B cell (primary cell): ENCODE data around the gene CKAP2L. TPM values are rescaled to one million over a fixed set of nuclear protein-coding genes. Genes with fewer than 3 reads are reported as not detected.

Experiments used
- ATAC-seq: fragments of 200-7000 bp; cut with Tn5 transposase; one replicate; pipeline ENCODE4 v1.10.0; 2021; ENCODE audit warnings: low read depth, mild to moderate bottlenecking, moderate number of reproducible peaks, moderate library complexity
- CTCF ChIA-PET: fragments of 350-600 bp; sonication (Branson Sonifier 250); formaldehyde crosslinking; loops from one replicate; lab custom pipeline; 2021; ENCODE audit warnings: antibody characterized with exemption, inconsistent platforms; lab: Charles Lee
- POLR2A ChIA-PET: fragments of 350-600 bp; sonication (Branson Sonifier 250); formaldehyde crosslinking; loops from one replicate; lab custom pipeline; 2021; ENCODE audit warnings: antibody characterized with exemption; lab: Charles Lee
- DNase-seq: peaks from one replicate; pipeline ENCODE4 v3.0.0; 2013
- H2AFZ ChIP-seq: 2 replicates; pipeline ENCODE4 v1.6.1; 2012; ENCODE audit warnings: mild to moderate bottlenecking, low read depth, low read length; ENCODE audit not compliant: insufficient read depth, poor library complexity, severe bottlenecking
- H3K27ac ChIP-seq, 2 donors: 1 replicate in 1 of 2; 2 replicates in 1 of 2; pipeline ENCODE4 v1.5.1; 2012 to 2013; ENCODE audit warnings: low read length in 2 of 2, mild to moderate bottlenecking in 2 of 2, moderate library complexity in 1 of 2
- H3K27me3 ChIP-seq, 4 experiments: fragments of 200-600 bp in 1 of 4; sonication (generic) in 1 of 4; replicated peaks in 1 of 4; 1 replicate in 2 of 4; 2 replicates in 2 of 4; pipeline versions ENCODE4 v1.6.1 to v1.7.0; 2013 to 2016; ENCODE audit warnings: low read length in 3 of 4, mild to moderate bottlenecking in 2 of 4, mixed read lengths in 1 of 4, moderate library complexity in 1 of 4; ENCODE audit not compliant: insufficient read depth in 4 of 4, control insufficient read depth in 3 of 4; ENCODE audit errors: control extremely low read depth in 1 of 4
- H3K36me3 ChIP-seq, 2 experiments: replicated peaks in 1 of 2; 1 replicate in 1 of 2; 2 replicates in 1 of 2; pipeline versions ENCODE4 v1.6.1 to v1.7.1; 2013; ENCODE audit warnings: low read length in 1 of 2; ENCODE audit not compliant: insufficient read depth in 2 of 2, control insufficient read depth in 1 of 2; ENCODE audit errors: control extremely low read depth in 1 of 2, extremely low read depth in 1 of 2
- H3K4me1 ChIP-seq, 2 donors: fragments of 200-600 bp in 1 of 2; sonication (generic) in 1 of 2; 1 replicate in 1 of 2; 2 replicates in 1 of 2; pipeline versions ENCODE4 v1.5.1 to v1.6.1; 2013 to 2017; ENCODE audit warnings: low read length in 2 of 2; ENCODE audit not compliant: control insufficient read depth in 2 of 2, insufficient read depth in 2 of 2
- H3K4me2 ChIP-seq: replicated peaks from 2 replicates; pipeline ENCODE3; 2012; ENCODE audit warnings: mild to moderate bottlenecking, low read depth, low read length; ENCODE audit not compliant: poor library complexity, severe bottlenecking
- H3K4me3 ChIP-seq, 5 experiments: fragments of 200-600 bp in 1 of 5; sonication (generic) in 1 of 5; 1 replicate in 3 of 5; 2 replicates in 2 of 5; pipeline versions ENCODE4 v1.5.1 to v1.7.0; 2011 to 2016; ENCODE audit warnings: low read length in 4 of 5, mild to moderate bottlenecking in 4 of 5, low read depth in 2 of 5, control low read depth in 1 of 5, moderate library complexity in 1 of 5; ENCODE audit not compliant: insufficient read depth in 1 of 5; ENCODE audit errors: control extremely low read depth in 1 of 5, extremely low read depth in 1 of 5
- H3K79me2 ChIP-seq: fragments of 200-600 bp; sonication (generic); one replicate; pipeline ENCODE4 v1.6.0; 2016; ENCODE audit warnings: low read length; ENCODE audit not compliant: control insufficient read depth, insufficient read depth
- H3K9ac ChIP-seq: fragments of 200-600 bp; sonication (generic); 2 replicates; pipeline ENCODE4 v1.6.1; 2017; ENCODE audit warnings: mild to moderate bottlenecking, low read length, moderate library complexity
- H3K9me3 ChIP-seq, 3 donors: one replicate each; pipeline versions ENCODE4 v1.6.1 to v1.7.1; 2013; ENCODE audit warnings: low read length in 2 of 3; ENCODE audit not compliant: control insufficient read depth in 2 of 3, insufficient read depth in 1 of 3; ENCODE audit errors: control extremely low read depth in 1 of 3
- H4K20me1 ChIP-seq: 2 replicates; pipeline ENCODE4 v1.6.0; 2012; ENCODE audit warnings: mild to moderate bottlenecking, low read length; ENCODE audit not compliant: insufficient read depth, control insufficient read depth, poor library complexity, severe bottlenecking
- H3K27ac Mint-ChIP-seq: one replicate; pipeline ENCODE4 v1.8.0; 2021; ENCODE audit warnings: mixed read lengths
- H3K27me3 Mint-ChIP-seq: one replicate; pipeline ENCODE4 v1.8.0; 2021; ENCODE audit warnings: mixed read lengths
- H3K4me1 Mint-ChIP-seq: one replicate; pipeline ENCODE4 v1.8.0; 2021; ENCODE audit warnings: mixed read lengths
- H3K4me3 Mint-ChIP-seq: one replicate; pipeline ENCODE4 v1.8.0; 2021; ENCODE audit warnings: mixed read lengths
- H3K9me3 Mint-ChIP-seq: one replicate; pipeline ENCODE4 v1.8.0; 2022; ENCODE audit warnings: mixed read lengths; ENCODE audit not compliant: insufficient read depth
- CTCF ChIP-seq: fragments of 200-600 bp; IDR thresholded peaks from one replicate; pipeline ENCODE4 v1.8.0; 2022; ENCODE audit warnings: antibody characterized with exemption, mild to moderate bottlenecking
- EZH2 ChIP-seq: IDR thresholded peaks from 2 replicates; pipeline ENCODE4 v1.6.1; 2012; ENCODE audit warnings: borderline replicate concordance, low read depth, mild to moderate bottlenecking, moderate library complexity, low read length; ENCODE audit not compliant: insufficient read depth, poor library complexity, severe bottlenecking
- WGBS: methylation state at CpG from one replicate; pipeline ENCODE4 v1.1.5; 2013; ENCODE audit warnings: missing lambda C conversion rate; ENCODE audit not compliant: insufficient coverage; 5-methylcytosine and 5-hydroxymethylcytosine counted together
- intact Hi-C: fragments of 100-400 bp; cut with micrococcal nuclease; formaldehyde crosslinking; loops from one replicate; pipeline ENCODE4 v1.10.0; 2022
- polyA plus RNA-seq: library from polyadenylated mRNA; depleted of rRNA; stranded (reverse); fragments of >200 nt; gene quantifications from 2 replicates; pipeline ENCODE4 v1.2.3, GENCODE V29; 2012
- total RNA-seq, 2 donors: library from RNA; stranded (reverse); fragments of 120-200 nt in 1 of 2; gene quantifications; 1 replicate in 1 of 2; 2 replicates in 1 of 2; pipeline versions ENCODE4 v1.2.3 to v1.2.4, GENCODE V29; 2013 to 2022

The CKAP2L gene
- total and polyA plus RNA-seq, 2 donors (not counting 1 experiment from before 2014, with no cell fraction given) = 0.01 to 0.25 TPM

GRCh38 chr2:112730791-112731190 lies 33.6 kb downstream of the CKAP2L start:
- Histone ChIP-seq H3K27ac (no peak overlapping the region), H3K27me3 (no peaks in the 10 kb centered on the region), H3K36me3 (no peaks in the 10 kb centered on the region), H3K9me3 (no peaks in the 10 kb centered on the region), H4K20me1 (no peaks in the 10 kb centered on the region), H3K4me3 (no peak overlapping the region), H2AFZ (no peak overlapping the region), H3K9ac (no peak overlapping the region), H3K79me2 (no peaks in the 10 kb centered on the region), H3K4me1 (peaks cover 8 to 13% of the 10 kb centered on the region in 2 donors), H3K4me2 (no peak overlapping the region)
- 95% methylated on average over 4 of the region's 5 CpGs for WGBS
- Mint-ChIP-seq H3K4me1 (peaks cover 11% of the 10 kb centered on the region), H3K27ac (no peak overlapping the region), H3K9me3 (no peaks in the 10 kb centered on the region), H3K27me3 (no peaks in the 10 kb centered on the region), H3K4me3 (no peak overlapping the region)
- TF ChIP-seq EZH2 (no peak), CTCF (no peak)
- DNase-seq (no peak), ATAC-seq (no peak)
- ChIA-PET CTCF (interaction anchor here (1.0 to 19.8 kb wide), 3 partner anchors 101 to 155 kb away, joined by 3 to 496 read pairs (median 4); no protein-coding TSS in a partner anchor), POLR2A (no interaction called here)
- intact Hi-C loops = no loop called here

GRCh38 chr2:112730216-112730615 lies 34.2 kb downstream of the CKAP2L start:
- H3K9me3 Mint-ChIP-seq = no peaks in the 10 kb centered on the region
- no peak overlapping the region for H3K27ac Mint-ChIP-seq
- Histone ChIP-seq H3K9ac (no peak overlapping the region), H3K4me3 (no peak overlapping the region), H3K4me1 (peaks cover 8 to 17% of the 10 kb centered on the region in 2 donors), H3K9me3 (no peaks in the 10 kb centered on the region), H3K4me2 (no peak overlapping the region), H3K27me3 (no peaks in the 10 kb centered on the region), H4K20me1 (no peaks in the 10 kb centered on the region), H2AFZ (no peak overlapping the region), H3K27ac (no peak overlapping the region), H3K36me3 (no peaks in the 10 kb centered on the region), H3K79me2 (no peaks in the 10 kb centered on the region)
- H3K4me3 Mint-ChIP-seq = no peak overlapping the region
- ATAC-seq = no peak
- ChIA-PET CTCF (interaction anchor here (0.8 to 19.8 kb wide), 5 partner anchors 19 to 155 kb away, joined by 3 to 496 read pairs (median 8); no protein-coding TSS in a partner anchor), POLR2A (no interaction called here)
- WGBS = 92% methylated on average over 6 of the region's 8 CpGs
- H3K27me3 Mint-ChIP-seq = no peaks in the 10 kb centered on the region
- intact Hi-C loops = no loop called here
- H3K4me1 Mint-ChIP-seq = peaks cover 15% of the 10 kb centered on the region
- no peak for TF ChIP-seq CTCF
- no peak for TF ChIP-seq EZH2
- no peak for DNase-seq
